ENCODE measurements around the gene INHBC. TPM values are rescaled to one million over a fixed set of nuclear protein-coding genes. Genes with fewer than 3 reads are reported as not detected.

Gene INHBC
- total RNA-seq, 1 experiment from 2014 or later = 0.20 TPM

DNA sequence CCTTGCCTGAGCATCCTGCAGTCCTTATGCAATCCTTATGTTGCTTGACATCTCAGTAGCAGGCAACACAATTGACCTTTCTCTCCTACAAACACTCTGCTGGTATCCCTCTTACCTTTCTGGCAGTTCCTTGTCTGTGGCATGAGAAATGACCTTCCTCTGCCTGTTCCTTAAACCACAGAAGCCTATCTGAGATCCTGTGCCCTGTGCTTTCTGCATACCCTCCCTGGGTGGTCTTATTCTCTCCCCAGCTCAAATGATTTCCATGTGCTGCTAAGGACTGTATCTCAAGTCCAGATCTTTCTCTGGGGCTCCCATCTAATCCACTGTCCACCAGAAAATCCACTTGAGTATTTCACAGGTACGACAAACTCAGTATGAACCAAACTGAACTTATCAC, 47.1 kb downstream of the INHBC start:
- TF ChIP-seq CTCF (IDR thresholded peaks at IDR 0.05 in 2 of 3, conservative IDR thresholded peaks at IDR 0.05 in 1 of 3; ENCODE audit: borderline replicate concordance in 1 of 3, insufficient read depth in 1 of 3, low read depth in 2 of 3, low read length in 2 of 3) = no peak
- no peak for TF ChIP-seq POLR2AphosphoS5 (IDR thresholded peaks at IDR 0.05; ENCODE audit: low read depth, low read length)
- no peak for TF ChIP-seq SP1 (IDR thresholded peaks at IDR 0.05; ENCODE audit: low read depth)
- TF ChIP-seq EGR1 (IDR thresholded peaks at IDR 0.05; ENCODE audit: low read depth) = no peak
- no TSS peak for BruUV-seq (replicated peaks)
- POLR2A ChIA-PET = no interaction called here
- no peak for DNase-seq (ENCODE audit: low read depth, low spot score)
- intact Hi-C loops (cut with micrococcal nuclease) = no loop called here
- no peak for ATAC-seq
- Histone ChIP-seq H2AFZ (ENCODE audit: low read depth, low read length, poor library complexity, severe bottlenecking) (no peak overlapping the region), H3K27ac (ENCODE audit: low read depth, low read length) (no peak overlapping the region), H4K20me1 (ENCODE audit: insufficient read depth) (no peaks in the 10 kb centered on the region), H3K4me3 (replicated peaks in 1 of 2; ENCODE audit: low read depth in 1 of 2, low read length in 2 of 2) (no peak overlapping the region), H3K9me2 (ENCODE audit: insufficient read depth) (no peaks in the 10 kb centered on the region), H3K9me3 (ENCODE audit: control insufficient read depth in 1 of 2, insufficient read depth in 1 of 2, low read depth in 1 of 2, low read length in 2 of 2) (no peaks in the 10 kb centered on the region), H3K4me2 (ENCODE audit: low read length) (no peak overlapping the region), H3K4me1 (ENCODE audit: control insufficient read depth in 1 of 2, insufficient read depth in 2 of 2, low read length in 2 of 2) (peaks cover 0 to 16% of the 10 kb centered on the region in 2 experiments; a peak in 2 of 4 replicates), H3K9ac (ENCODE audit: low read length) (no peak overlapping the region), H3K36me3 (ENCODE audit: control insufficient read depth in 1 of 2, insufficient read depth in 2 of 2, low read length in 2 of 2) (no peaks in the 10 kb centered on the region), H3K79me2 (ENCODE audit: insufficient read depth, low read length) (no peaks in the 10 kb centered on the region), H3K27me3 (ENCODE audit: insufficient read depth, low read length) (peaks cover 11% of the 10 kb centered on the region)
- RAD21 ChIA-PET (ENCODE audit: low non-redundant PET in 1 of 2, low total read pairs in 2 of 2, uncharacterized antibody in 2 of 2, unreplicated experiment in 2 of 2) = no interaction called here
- CTCF ChIA-PET = no interaction called here

- H3K27me3 ChIP-seq (ENCODE audit: insufficient read depth, low read length) = peaks cover 11% of the 10 kb centered on the region
- CTCF ChIA-PET = no interaction called here
Observed at GRCh38 chr12:57483466-57483865, 48.9 kb downstream of the INHBC start.

More at GRCh38 chr12:57483466-57483865, 48.9 kb downstream of the INHBC start:
- no peaks in the 10 kb centered on the region for H4K20me1 ChIP-seq (ENCODE audit: insufficient read depth)
- H2AFZ ChIP-seq (ENCODE audit: low read depth, low read length, poor library complexity, severe bottlenecking) = no peak overlapping the region
- no peak overlapping the region for H3K4me2 ChIP-seq (ENCODE audit: low read length)
- no peak for TF ChIP-seq ZBTB33 (IDR thresholded peaks at IDR 0.05; ENCODE audit: extremely low read depth, insufficient replicate concordance, low read length)
- no peak for TF ChIP-seq SRF (IDR thresholded peaks at IDR 0.05; ENCODE audit: low read depth)
- TF ChIP-seq EGR1 (IDR thresholded peaks at IDR 0.05; ENCODE audit: low read depth) = no peak
- TF ChIP-seq FOSL1 (IDR thresholded peaks at IDR 0.05; ENCODE audit: low read depth) = no peak
- TF ChIP-seq ELF1 (IDR thresholded peaks at IDR 0.05; ENCODE audit: borderline replicate concordance, low read depth) = no peak
- TF ChIP-seq, protein P1, sequence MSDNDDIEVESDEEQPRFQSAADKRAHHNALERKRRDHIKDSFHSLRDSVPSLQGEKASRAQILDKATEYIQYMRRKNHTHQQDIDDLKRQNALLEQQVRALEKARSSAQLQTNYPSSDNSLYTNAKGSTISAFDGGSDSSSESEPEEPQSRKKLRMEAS (IDR thresholded peaks at IDR 0.05) = no peak
- TF ChIP-seq JUND (IDR thresholded peaks at IDR 0.05) = no peak
- TF ChIP-seq RAD21 (IDR thresholded peaks at IDR 0.05; ENCODE audit: low read depth) = no peak
- no peak for TF ChIP-seq ZNF274 (IDR thresholded peaks at IDR 0.05; ENCODE audit: low read depth, low read length)
- no peak for TF ChIP-seq EZH2 (IDR thresholded peaks at IDR 0.05)
- TF ChIP-seq SIN3A (IDR thresholded peaks at IDR 0.05; ENCODE audit: low read depth) = no peak
- ATAC-seq = no peak
- peaks cover 6% of the 10 kb centered on the region for H3K79me2 ChIP-seq (ENCODE audit: insufficient read depth, low read length)
- H3K9ac ChIP-seq (ENCODE audit: low read length) = no peak overlapping the region
- ChIA-PET RAD21 (ENCODE audit: low non-redundant PET in 1 of 2, low total read pairs in 2 of 2, uncharacterized antibody in 2 of 2, unreplicated experiment in 2 of 2) (no interaction called here), POLR2A (no interaction called here)
- intact Hi-C loops (cut with micrococcal nuclease) = no loop called here
- H3K4me3 ChIP-seq (replicated peaks in 1 of 2; ENCODE audit: low read depth in 1 of 2, low read length in 2 of 2) = no peak overlapping the region
- H3K27ac ChIP-seq (ENCODE audit: low read depth, low read length) = no peak overlapping the region
- DNase-seq (ENCODE audit: low read depth, low spot score) = no peak
- no peaks in the 10 kb centered on the region for H3K9me2 ChIP-seq (ENCODE audit: insufficient read depth)
- no peaks in the 10 kb centered on the region for H3K9me3 ChIP-seq (ENCODE audit: control insufficient read depth in 1 of 2, insufficient read depth in 1 of 2, low read depth in 1 of 2, low read length in 2 of 2)
- no peaks in the 10 kb centered on the region for H3K36me3 ChIP-seq (ENCODE audit: control insufficient read depth in 1 of 2, insufficient read depth in 2 of 2, low read length in 2 of 2)
- no TSS peak for BruUV-seq (replicated peaks)
- H3K4me1 ChIP-seq (ENCODE audit: control insufficient read depth in 1 of 2, insufficient read depth in 2 of 2, low read length in 2 of 2) = peaks cover 0 to 7% of the 10 kb centered on the region in 2 experiments; a peak in 3 of 4 replicates
